DND-41 (cell line): ENCODE data around the gene SIRPB2.

Source experiments
- ATAC-seq: fragments of 200-7000 bp; cut with Tn5 transposase; 3 replicates; pipeline ENCODE4 v1.9.1; 2021; ENCODE audit warnings: low read depth; ENCODE audit not compliant: insufficient read depth
- DNase-seq: peaks from one replicate; pipeline ENCODE4 v3.0.0-alpha.2; 2020
- H2AFZ ChIP-seq: 2 replicates; pipeline ENCODE4 v1.6.0; 2012; ENCODE audit warnings: low read depth, low read length
- H3K27ac ChIP-seq: 2 replicates; pipeline ENCODE4 v1.5.1; 2012; ENCODE audit warnings: low read length, inconsistent platforms
- H3K27me3 ChIP-seq: fragments of 200-600 bp; sonication (generic); 2 replicates; pipeline ENCODE4 v1.6.0; 2012; ENCODE audit warnings: low read length, mild to moderate bottlenecking, inconsistent platforms; ENCODE audit not compliant: insufficient read depth, poor library complexity
- H3K36me3 ChIP-seq: 2 replicates; pipeline ENCODE4 v1.5.1; 2012; ENCODE audit warnings: low read length, inconsistent platforms; ENCODE audit not compliant: insufficient read depth
- H3K4me1 ChIP-seq: 2 replicates; pipeline ENCODE4 v1.5.1; 2012; ENCODE audit warnings: mild to moderate bottlenecking, low read length; ENCODE audit not compliant: insufficient read depth
- H3K4me2 ChIP-seq: 2 replicates; pipeline ENCODE4 v1.6.0; 2012; ENCODE audit warnings: mild to moderate bottlenecking, moderate library complexity, low read length, inconsistent platforms; ENCODE audit not compliant: insufficient read depth
- H3K4me3 ChIP-seq, 2 experiments: fragments of 200-600 bp in 1 of 2; shearing (Covaris generic) in 1 of 2; 2 replicates each; pipeline ENCODE4 v1.5.1; 2012 to 2016; ENCODE audit warnings: inconsistent platforms in 2 of 2, low read length in 2 of 2, mild to moderate bottlenecking in 2 of 2, low read depth in 1 of 2, moderate library complexity in 1 of 2
- H3K79me2 ChIP-seq: 2 replicates; pipeline ENCODE4 v1.6.0; 2012; ENCODE audit warnings: low read length, inconsistent platforms; ENCODE audit not compliant: insufficient read depth
- H3K9ac ChIP-seq: 2 replicates; pipeline ENCODE4 v1.6.0; 2012; ENCODE audit warnings: low read depth, mild to moderate bottlenecking, inconsistent platforms, low read length, moderate library complexity
- H3K9me3 ChIP-seq: 2 replicates; pipeline ENCODE4 v1.5.1; 2012; ENCODE audit warnings: low read length, moderate library complexity, mild to moderate bottlenecking, inconsistent platforms; ENCODE audit not compliant: insufficient read depth, severe bottlenecking
- H4K20me1 ChIP-seq: 2 replicates; pipeline ENCODE4 v1.6.0; 2012; ENCODE audit warnings: low read length; ENCODE audit not compliant: insufficient read depth
- CTCF ChIP-seq: IDR thresholded peaks from 2 replicates; pipeline ENCODE4 v1.5.1; 2012; ENCODE audit warnings: borderline replicate concordance, low read length, moderate library complexity, mild to moderate bottlenecking; ENCODE audit not compliant: poor library complexity, severe bottlenecking; ENCODE audit errors: extremely low read depth
- EZH2 ChIP-seq: IDR thresholded peaks from 3 replicates; pipeline ENCODE4 v1.6.1; 2012; ENCODE audit warnings: borderline replicate concordance, low read depth, mild to moderate bottlenecking, moderate library complexity, low read length, inconsistent platforms; ENCODE audit not compliant: severe bottlenecking

The SIRPB2 gene

GRCh38 chr20:1467355-1468116 is 23.7 kb downstream of the SIRPB2 start:
- H4K20me1 ChIP-seq = peaks cover 35% of the 10 kb centered on the region
- no peaks in the 10 kb centered on the region for H3K27me3 ChIP-seq
- peak overlapping the region in 1 of 2 experiments; percentile 92; a peak in 2 of 4 replicates for H3K4me3 ChIP-seq
- TF ChIP-seq EZH2 (no peak), CTCF (no peak)
- ATAC-seq (no peak), DNase-seq (no peak)
- H3K36me3 ChIP-seq = peaks cover 27% of the 10 kb centered on the region
- peaks cover 32% of the 10 kb centered on the region for H3K4me1 ChIP-seq
- peaks cover 38% of the 10 kb centered on the region for H3K79me2 ChIP-seq
- H2AFZ ChIP-seq = peak overlapping the region; percentile 55
- H3K9me3 ChIP-seq = no peaks in the 10 kb centered on the region
- peak overlapping the region; percentile 73 for H3K4me2 ChIP-seq
- no peak overlapping the region for H3K9ac ChIP-seq
- no peak overlapping the region for H3K27ac ChIP-seq

DNA sequence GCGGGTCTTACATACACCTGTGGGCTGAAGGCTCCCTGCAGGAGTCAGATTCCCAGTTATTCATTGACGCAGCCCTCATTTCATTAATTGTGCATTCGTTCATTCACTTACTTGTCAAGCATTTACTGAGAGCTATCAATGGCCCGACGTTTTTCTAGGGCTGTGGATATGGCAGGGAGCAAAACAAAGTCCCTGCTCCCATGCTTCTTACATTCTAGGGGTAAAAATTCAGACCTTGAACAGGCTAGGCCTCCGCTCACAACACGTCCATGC is 24.2 kb downstream of the SIRPB2 start:
- TF ChIP-seq CTCF (no peak), EZH2 (no peak)
- Histone ChIP-seq H3K4me1 (peaks cover 32% of the 10 kb centered on the region), H3K4me3 (peak overlapping the region in 1 of 2 experiments; percentile 92; a peak in 2 of 4 replicates), H3K4me2 (peak overlapping the region; percentile 73), H3K79me2 (peaks cover 42% of the 10 kb centered on the region), H4K20me1 (peaks cover 37% of the 10 kb centered on the region), H3K27me3 (no peaks in the 10 kb centered on the region), H2AFZ (peak overlapping the region; percentile 55), H3K27ac (no peak overlapping the region), H3K9ac (no peak overlapping the region), H3K9me3 (no peaks in the 10 kb centered on the region), H3K36me3 (peaks cover 29% of the 10 kb centered on the region)
- DNase-seq (no peak), ATAC-seq (no peak)

- peaks cover 41% of the 10 kb centered on the region for H4K20me1 ChIP-seq
- no peaks in the 10 kb centered on the region for H3K27me3 ChIP-seq
- peaks cover 32% of the 10 kb centered on the region for H3K4me1 ChIP-seq
- peaks cover 48% of the 10 kb centered on the region for H3K79me2 ChIP-seq
- peak within 1 kb of the TSS; percentile 73 for H3K27ac ChIP-seq
- H2AFZ ChIP-seq = peak within 1 kb of the TSS; percentile 88
- peak within 1 kb of the TSS; percentile 73 for H3K4me2 ChIP-seq
- no peak for TF ChIP-seq EZH2
- peak; percentile 97 for TF ChIP-seq CTCF
- peak; percentile 95 for ATAC-seq
- DNase-seq = peak; percentile 98
- H3K9ac ChIP-seq = peak within 1 kb of the TSS; percentile 87
- peak within 1 kb of the TSS; percentile 42 to 92 for H3K4me3 ChIP-seq
- peaks cover 35% of the 10 kb centered on the region for H3K36me3 ChIP-seq
- no peaks in the 10 kb centered on the region for H3K9me3 ChIP-seq
These were observed 24.8 kb downstream of the SIRPB2 start, which contains the start of gene NSFL1C for GRCh38 chr20:1466211-1467081. Gene NSFL1C (minus strand): TSS chr20:1466849. CDS start chr20:1466824, 25 bp downstream.
